IPS-18c (cell line): ENCODE data around the gene ALOXE3.

Experiments used
- H3K4me3 ChIP-seq: 2 replicates; pipeline ENCODE4 v1.7.0; 2013; ENCODE audit warnings: low read depth, mild to moderate bottlenecking, low read length, moderate library complexity; ENCODE audit not compliant: insufficient read depth
- H3K9me3 ChIP-seq: one replicate; pipeline ENCODE4 v1.6.1; 2013; ENCODE audit warnings: mild to moderate bottlenecking, low read length, moderate library complexity; ENCODE audit not compliant: control insufficient read depth, insufficient read depth

The ALOXE3 gene

GRCh38 chr17:8155996-8156245 lies 37.6 kb upstream of the ALOXE3 start:
- H3K4me3 ChIP-seq = peak overlapping the region; percentile 84
- H3K9me3 ChIP-seq = no peaks in the 10 kb centered on the region

DNA sequence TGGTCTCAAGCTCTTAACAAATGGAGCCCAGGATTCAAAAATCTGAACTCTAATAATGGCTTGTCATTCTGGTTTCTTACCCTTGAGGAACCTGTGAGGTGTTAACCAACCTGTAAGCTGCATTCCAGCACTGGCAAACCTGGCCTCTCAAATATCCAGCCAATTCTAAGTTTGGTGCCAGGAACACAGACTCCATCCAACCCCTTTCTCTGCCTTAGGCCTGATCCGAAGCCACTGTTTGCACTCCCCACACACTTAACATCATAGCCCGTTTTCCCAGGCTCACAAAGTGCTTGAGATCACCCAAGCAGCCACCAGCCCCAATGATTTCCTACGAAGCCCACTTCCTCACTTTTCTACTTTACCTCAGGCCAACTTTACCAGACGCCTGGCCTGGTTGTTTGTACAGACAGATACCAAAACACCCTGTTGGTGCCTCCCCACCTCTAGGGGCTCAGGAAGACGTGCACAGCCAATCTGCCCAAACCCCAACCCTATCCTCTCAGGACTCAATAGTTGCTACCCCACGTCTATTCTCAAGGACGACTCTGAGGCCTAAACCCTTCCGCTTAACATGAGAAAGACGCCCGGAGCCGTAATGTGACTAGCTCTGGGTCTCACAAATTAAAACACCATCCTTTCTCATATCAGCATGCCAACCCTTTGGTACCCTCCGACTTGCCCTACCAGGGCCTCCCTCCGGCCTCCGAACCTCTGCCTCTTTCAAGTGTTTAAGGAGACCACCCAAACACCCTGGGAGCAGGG lies 37.1 kb upstream of the ALOXE3 start:
- Histone ChIP-seq H3K4me3 (peak overlapping the region; percentile 84), H3K9me3 (no peaks in the 10 kb centered on the region)

DNA sequence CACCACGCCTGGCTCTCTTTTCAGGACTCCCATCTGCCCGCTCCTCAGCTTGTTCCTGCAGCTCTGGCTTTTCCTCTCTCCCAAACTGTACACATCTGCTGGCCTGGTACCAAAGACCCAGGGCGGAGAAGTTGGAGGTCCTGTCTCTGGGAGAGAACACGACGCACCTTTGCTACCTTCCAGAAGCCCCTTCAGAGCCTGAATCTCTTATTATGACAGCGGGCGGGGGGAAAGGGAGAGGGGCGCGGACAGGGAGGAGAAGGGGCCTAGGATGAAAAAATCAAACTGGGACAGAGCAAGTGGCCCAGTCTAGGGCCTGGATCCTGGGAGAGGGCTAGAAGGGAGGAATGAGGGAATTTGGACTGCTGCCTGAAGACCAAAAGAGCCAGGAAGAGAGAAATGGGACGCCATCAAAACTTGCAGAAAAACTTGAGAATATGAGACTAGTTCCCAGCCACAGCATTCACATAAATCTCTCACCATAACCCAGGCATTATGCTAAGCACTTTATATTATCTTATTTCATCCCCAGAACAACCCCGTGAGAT lies 36.4 kb upstream of the ALOXE3 start:
- Histone ChIP-seq H3K4me3 (peak overlapping the region; percentile 61), H3K9me3 (peaks cover 2% of the 10 kb centered on the region)

- peak overlapping the region; percentile 61 for H3K4me3 ChIP-seq
- H3K9me3 ChIP-seq = peaks cover 2% of the 10 kb centered on the region
Observed at GRCh38 chr17:8153957-8154607, 35.8 kb upstream of the ALOXE3 start.

DNA sequence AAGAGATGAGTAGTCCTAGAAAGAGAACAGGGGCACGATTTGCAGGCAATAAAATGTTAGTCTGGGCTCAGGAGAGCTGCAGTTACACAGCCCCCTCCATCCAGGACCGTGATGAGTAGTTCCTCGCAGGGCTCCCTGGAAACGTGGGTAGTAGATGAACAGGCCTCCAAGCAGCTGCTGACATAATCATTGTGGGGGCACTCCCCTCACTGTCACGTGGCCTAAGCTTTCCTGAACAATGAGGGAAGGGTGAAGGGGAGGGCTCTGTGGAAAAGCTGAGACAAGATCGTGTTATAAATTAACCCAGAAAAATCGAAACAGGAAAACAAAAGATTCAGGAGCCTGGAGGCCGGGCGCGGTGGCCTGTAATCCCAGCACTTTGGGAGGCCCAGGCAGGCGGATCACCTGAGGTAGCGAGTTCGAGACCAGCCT lies 35.2 kb upstream of the ALOXE3 start:
- H3K9me3 ChIP-seq = peaks cover 2% of the 10 kb centered on the region
- H3K4me3 ChIP-seq = no peak overlapping the region

DNA sequence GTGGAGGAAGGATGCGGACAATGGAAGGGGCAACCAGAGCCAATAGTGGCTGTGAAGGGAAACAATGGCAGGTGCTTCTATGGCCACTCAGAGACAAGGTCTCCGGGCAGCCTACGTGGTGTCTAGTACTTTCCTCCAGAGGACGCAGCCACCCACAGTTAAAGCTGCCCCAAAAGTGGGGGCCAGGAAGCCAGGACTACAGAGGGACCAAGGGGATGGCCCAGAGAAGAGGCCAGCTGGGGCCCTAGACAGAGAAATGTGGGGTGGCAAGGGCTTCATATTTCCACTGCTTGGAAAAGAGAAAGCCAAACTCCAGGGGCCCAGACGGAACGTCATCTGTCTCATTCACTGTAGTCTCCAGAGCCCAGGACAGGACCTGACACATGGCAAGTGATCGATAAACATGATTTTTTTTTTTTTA lies 34.7 kb upstream of the ALOXE3 start:
- no peak overlapping the region for H3K4me3 ChIP-seq

GRCh38 chr17:8152112-8152775 lies 33.9 kb upstream of the ALOXE3 start, which contains the start of gene PER1:
Gene PER1, minus strand, starts transcription at chr17:8152404. Its CDS starts 1,698 bp downstream, at chr17:8150706.
- Histone ChIP-seq H3K9me3 (peaks cover 4% of the 10 kb centered on the region), H3K4me3 (peak within 1 kb of the TSS; percentile 85)

More for the DNA sequence above, 34.7 kb upstream of the ALOXE3 start:
- peaks cover 4% of the 10 kb centered on the region for H3K9me3 ChIP-seq

DNA sequence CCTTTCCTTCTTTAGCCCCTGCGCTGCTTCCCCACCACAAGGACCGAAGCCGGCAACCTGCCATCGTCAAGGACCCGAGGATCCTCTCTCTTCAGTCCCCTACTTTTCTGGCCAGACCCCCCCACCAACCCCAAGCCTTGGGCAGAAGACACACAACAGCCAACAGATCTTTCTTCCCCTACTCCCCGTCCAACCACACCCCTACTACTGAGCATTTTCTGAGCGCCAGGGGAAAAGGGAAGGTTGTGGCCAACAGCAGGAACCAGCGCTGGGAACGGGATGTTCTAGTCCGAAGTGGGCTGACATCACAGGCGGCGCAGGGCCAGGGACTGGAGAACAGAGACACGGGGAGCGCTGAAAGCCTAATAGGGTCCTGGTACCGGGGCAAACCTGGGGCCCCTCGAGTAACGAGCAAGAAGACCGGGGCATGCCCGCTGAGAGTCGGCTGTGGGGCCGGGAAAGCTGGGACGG lies 33.4 kb upstream of the ALOXE3 start:
- Histone ChIP-seq H3K4me3 (peak overlapping the region; percentile 85), H3K9me3 (peaks cover 4% of the 10 kb centered on the region)

DNA sequence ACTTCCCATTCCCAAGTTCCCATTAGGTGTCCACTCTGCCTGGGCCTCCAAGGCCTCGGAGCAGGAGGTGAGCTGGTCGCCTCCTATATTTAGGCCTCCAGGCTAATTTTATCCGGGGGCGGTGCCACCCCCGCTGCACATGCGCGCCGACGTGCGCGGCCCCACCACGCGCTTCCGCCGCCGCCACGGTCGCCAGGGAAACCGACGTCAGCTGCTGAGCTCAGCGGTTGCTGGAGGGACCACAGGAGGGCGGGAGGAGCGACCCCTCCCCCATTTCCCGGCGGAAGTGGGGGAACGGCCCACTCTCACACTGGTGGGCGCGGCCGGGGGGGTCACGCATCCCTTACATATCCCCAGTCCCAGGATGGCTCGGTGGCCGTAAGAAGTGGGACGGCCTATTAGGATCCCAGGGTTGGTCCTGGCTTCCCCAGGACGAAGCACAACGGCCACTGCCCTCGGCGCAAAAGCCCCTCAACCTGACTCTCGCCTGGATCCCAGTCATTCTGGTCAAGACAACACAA lies 32.9 kb upstream of the ALOXE3 start:
- Histone ChIP-seq H3K9me3 (peaks cover 4% of the 10 kb centered on the region), H3K4me3 (peak overlapping the region; percentile 85)

DNA sequence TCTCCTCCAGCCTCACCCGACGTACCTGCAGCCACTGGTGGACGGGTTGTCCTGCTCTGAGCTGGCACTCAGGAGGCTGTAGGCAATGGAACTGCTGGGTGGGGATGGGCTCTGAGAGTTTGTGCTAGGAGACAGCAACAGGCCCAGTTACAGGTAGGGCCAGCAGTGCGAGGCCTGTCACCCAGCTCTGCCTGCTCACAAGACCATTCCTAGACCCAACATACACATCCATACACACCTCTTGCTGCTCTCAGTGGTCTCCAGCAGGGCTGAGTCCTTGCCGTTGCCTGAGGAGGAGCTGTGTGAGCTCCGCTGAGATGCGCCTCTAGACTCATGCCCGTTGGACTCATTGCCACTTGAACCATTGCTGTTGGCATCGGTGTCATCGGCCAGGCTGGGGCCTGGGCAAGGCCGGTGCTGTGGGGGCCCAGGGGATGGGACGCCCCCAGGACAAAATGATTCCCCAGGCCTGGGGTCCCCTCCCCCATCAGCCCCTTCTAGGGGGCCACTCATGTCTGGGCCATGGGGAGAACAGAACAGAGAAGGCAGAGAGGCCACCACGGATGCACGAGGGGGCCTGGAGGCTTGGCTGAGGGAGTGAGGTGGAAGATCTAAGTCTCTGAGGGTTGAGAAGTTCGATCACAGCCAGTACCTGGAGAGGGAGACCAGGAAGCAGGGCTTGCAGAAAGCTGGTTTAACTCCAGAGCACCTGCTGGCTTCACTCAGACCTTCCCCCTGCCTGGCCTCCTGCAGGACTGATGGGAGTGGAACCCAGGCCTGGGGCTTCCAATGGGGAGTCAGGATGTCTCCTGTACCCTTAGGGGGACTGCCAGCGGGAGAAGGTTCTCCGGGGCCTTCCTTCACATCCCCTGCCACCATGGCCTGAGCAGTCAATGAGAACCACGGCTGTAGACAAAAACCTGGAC lies 32.1 kb upstream of the ALOXE3 start:
- Histone ChIP-seq H3K9me3 (peaks cover 4% of the 10 kb centered on the region), H3K4me3 (peak overlapping the region; percentile 85)

- Histone ChIP-seq H3K4me3 (no peak overlapping the region), H3K9me3 (peaks cover 4% of the 10 kb centered on the region)
Observed at GRCh38 chr17:8149419-8150193, 31.3 kb upstream of the ALOXE3 start.

DNA sequence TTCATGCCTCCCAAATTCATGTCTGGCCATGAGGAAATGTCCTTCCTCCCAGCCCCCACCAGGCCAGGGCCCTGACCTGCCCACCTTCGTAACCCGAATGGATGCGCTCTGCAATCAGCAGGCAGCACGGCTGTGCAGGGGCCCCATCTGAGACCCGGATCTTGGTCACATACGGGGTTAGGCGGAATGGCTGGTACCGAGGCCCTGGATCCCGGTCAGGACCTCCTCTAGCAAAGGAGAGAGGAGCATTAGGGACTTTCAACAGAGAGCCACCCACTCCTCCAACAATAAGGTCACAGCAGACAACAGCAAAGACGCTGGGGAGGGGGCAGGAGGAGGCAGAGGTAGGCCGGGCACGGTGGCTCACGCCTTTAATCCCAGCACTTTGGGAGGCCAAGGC lies 30.2 kb upstream of the ALOXE3 start:
- Histone ChIP-seq H3K9me3 (peaks cover 4% of the 10 kb centered on the region), H3K4me3 (no peak overlapping the region)

- Histone ChIP-seq H3K9me3 (peaks cover 4% of the 10 kb centered on the region), H3K4me3 (no peak overlapping the region)
Observed at GRCh38 chr17:8147805-8148404, 29.6 kb upstream of the ALOXE3 start.

- Histone ChIP-seq H3K9me3 (peaks cover 4% of the 10 kb centered on the region), H3K4me3 (no peak overlapping the region)
Observed at GRCh38 chr17:8147141-8147804, 29.0 kb upstream of the ALOXE3 start.
